ENCODE data around the gene SARNP.

SARNP gene

DNA sequence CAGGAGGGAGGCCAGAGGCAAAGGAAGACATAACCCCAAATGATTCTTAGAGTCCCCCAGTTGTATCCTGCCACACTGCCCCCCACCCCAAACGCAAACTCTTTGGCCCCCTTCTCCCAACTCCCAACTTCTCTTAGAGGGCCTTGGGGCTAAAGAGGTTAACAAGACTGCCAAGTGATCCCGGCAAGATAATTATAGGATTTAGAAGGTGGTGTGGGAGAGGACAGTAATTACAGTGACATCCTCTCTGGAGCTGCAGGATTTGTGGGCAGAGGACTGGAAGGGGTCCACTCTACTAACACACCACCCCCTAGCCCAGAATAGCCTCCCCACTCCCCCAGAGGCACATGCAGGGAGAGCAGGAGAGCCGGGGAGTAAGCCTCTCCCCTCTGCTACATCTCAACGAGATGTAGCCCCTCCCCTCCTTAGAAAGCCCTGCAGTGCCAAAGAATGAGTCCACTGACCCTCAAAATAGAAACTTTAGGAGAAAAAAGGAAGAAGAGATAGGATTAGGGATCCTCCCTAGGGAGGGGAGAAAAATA lies 79.9 kb downstream of the SARNP start:
- H3K9me3 Mint-ChIP-seq: no peaks in the 10 kb centered on the region
- H3K27ac Mint-ChIP-seq: peak overlapping the region; percentile 86
- H3K4me3 Mint-ChIP-seq: peak overlapping the region; percentile 87
- DNase-seq (ENCODE audit: low spot score): no peak
- peaks cover 32% of the 10 kb centered on the region for H3K4me1 Mint-ChIP-seq (ENCODE audit: low read depth)
- peaks cover 5% of the 10 kb centered on the region for H3K27me3 Mint-ChIP-seq (ENCODE audit: low read depth)
- no peaks in the 10 kb centered on the region for H3K36me3 Mint-ChIP-seq (ENCODE audit: low read depth)

DNA sequence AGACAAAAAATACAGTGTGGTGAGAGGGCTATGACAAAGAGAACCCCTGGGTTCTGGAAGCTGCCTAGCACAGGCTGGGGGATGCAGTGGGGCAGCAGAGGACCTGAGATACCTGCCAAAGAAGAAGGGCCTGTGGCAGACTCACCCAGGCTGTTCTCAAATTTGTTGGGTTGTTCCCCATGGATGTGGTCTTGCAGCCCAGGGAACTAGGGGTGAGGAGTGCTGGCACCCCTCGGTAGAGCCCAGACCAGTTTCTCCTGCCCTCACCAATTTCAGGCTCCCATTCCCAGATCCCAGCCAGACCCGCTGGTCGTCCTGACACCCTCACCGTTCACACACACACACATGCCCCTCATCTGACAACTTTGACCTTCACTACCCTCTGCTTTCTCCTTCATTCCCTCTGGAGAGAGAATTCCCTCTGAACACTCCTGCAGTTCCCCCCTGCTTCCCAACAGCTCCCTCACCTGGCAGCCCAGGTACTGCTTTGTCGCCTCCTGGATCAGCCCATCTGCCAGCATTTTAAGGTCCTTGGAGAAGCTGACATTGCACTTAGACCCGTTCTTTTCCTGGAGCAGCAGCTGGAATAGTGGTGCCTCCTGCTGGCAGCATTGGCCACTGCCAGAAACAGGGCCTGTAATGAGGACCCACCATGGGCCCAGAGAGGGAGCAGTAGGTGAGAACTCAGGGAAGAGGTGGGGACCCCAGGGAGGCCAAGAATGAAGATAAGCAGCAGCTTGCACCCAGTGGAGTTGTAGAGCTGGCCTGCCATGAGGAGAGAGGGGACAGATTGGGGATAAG lies 80.5 kb downstream of the SARNP start:
- peak overlapping the region; percentile 87 for H3K4me3 Mint-ChIP-seq
- peak overlapping the region; percentile 86 for H3K27ac Mint-ChIP-seq
- no peaks in the 10 kb centered on the region for H3K36me3 Mint-ChIP-seq (ENCODE audit: low read depth)
- H3K9me3 Mint-ChIP-seq: no peaks in the 10 kb centered on the region
- H3K4me1 Mint-ChIP-seq (ENCODE audit: low read depth): peaks cover 27% of the 10 kb centered on the region
- H3K27me3 Mint-ChIP-seq (ENCODE audit: low read depth): peaks cover 4% of the 10 kb centered on the region
- peak; percentile 44 for DNase-seq (ENCODE audit: low spot score)

DNA sequence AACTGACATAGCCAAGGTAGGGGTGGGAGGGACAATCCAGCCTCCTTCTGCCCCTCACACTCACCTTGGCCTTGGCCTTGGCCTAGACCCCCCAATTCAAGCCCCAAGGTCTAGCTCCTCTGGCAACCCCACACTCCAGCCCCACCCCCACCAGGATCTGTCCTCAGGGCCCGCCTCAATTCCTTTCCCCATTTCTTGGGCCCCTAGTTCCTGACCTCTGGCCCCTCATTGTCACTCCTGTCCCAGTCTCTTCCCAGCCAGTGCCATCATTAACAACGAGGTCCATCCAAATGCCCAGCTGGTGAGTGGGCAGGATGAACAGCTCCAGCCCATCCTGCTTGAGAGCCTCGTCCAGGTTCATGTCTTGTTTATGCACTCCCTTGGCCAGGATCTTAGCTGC lies 81.4 kb downstream of the SARNP start:
- peaks cover 23% of the 10 kb centered on the region for H3K4me1 Mint-ChIP-seq (ENCODE audit: low read depth)
- no peaks in the 10 kb centered on the region for H3K36me3 Mint-ChIP-seq (ENCODE audit: low read depth)
- no peak for DNase-seq (ENCODE audit: low spot score)
- H3K27ac Mint-ChIP-seq: no peak overlapping the region
- no peak overlapping the region for H3K4me3 Mint-ChIP-seq
- no peaks in the 10 kb centered on the region for H3K9me3 Mint-ChIP-seq
- no peaks in the 10 kb centered on the region for H3K27me3 Mint-ChIP-seq (ENCODE audit: low read depth)

GRCh38 chr12:55734595-55734994 lies 82.9 kb downstream of the SARNP start:
- H3K9me3 Mint-ChIP-seq: no peaks in the 10 kb centered on the region
- H3K27ac Mint-ChIP-seq: no peak overlapping the region
- peaks cover 33% of the 10 kb centered on the region for H3K4me1 Mint-ChIP-seq (ENCODE audit: low read depth)
- no peak overlapping the region for H3K4me3 Mint-ChIP-seq
- no peaks in the 10 kb centered on the region for H3K36me3 Mint-ChIP-seq (ENCODE audit: low read depth)
- no peak for DNase-seq (ENCODE audit: low spot score)
- H3K27me3 Mint-ChIP-seq (ENCODE audit: low read depth): no peaks in the 10 kb centered on the region

GRCh38 chr12:55733858-55734257 lies 83.7 kb downstream of the SARNP start:
- H3K4me1 Mint-ChIP-seq (ENCODE audit: low read depth): peaks cover 32% of the 10 kb centered on the region
- H3K36me3 Mint-ChIP-seq (ENCODE audit: low read depth): no peaks in the 10 kb centered on the region
- no peaks in the 10 kb centered on the region for H3K27me3 Mint-ChIP-seq (ENCODE audit: low read depth)
- no peak for DNase-seq (ENCODE audit: low spot score)
- no peak overlapping the region for H3K4me3 Mint-ChIP-seq
- no peaks in the 10 kb centered on the region for H3K9me3 Mint-ChIP-seq
- no peak overlapping the region for H3K27ac Mint-ChIP-seq

DNA sequence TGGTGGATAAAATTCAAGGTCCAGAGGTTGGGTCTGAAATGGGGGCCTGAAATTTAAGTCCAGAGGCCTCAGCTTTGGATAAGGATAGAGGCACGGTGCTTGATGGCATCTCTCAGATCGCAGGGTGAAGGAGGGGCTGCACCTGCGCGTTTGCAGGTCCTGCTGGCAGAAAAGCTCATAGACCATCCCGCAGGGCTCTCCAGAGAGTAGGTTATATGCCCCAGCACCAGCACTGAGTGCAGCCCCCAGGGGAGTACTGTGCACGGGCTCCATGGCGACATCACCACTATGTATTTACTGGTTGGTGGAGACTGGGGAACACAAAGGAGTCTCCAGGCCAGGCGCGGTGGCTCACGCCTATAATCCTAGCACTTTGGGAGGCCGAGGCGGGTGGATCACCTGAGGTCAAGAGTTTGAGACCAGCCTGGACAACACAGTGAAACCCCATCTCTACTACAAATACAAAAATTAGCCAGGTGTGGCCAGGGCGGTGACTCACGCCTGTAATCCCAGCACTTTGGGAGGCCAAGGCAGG lies 84.4 kb downstream of the SARNP start:
- DNase-seq (ENCODE audit: low spot score): no peak
- no peak overlapping the region for H3K27ac Mint-ChIP-seq
- H3K36me3 Mint-ChIP-seq (ENCODE audit: low read depth): no peaks in the 10 kb centered on the region
- H3K27me3 Mint-ChIP-seq (ENCODE audit: low read depth): no peaks in the 10 kb centered on the region
- no peaks in the 10 kb centered on the region for H3K9me3 Mint-ChIP-seq
- H3K4me1 Mint-ChIP-seq (ENCODE audit: low read depth): peaks cover 28% of the 10 kb centered on the region
- no peak overlapping the region for H3K4me3 Mint-ChIP-seq

DNA sequence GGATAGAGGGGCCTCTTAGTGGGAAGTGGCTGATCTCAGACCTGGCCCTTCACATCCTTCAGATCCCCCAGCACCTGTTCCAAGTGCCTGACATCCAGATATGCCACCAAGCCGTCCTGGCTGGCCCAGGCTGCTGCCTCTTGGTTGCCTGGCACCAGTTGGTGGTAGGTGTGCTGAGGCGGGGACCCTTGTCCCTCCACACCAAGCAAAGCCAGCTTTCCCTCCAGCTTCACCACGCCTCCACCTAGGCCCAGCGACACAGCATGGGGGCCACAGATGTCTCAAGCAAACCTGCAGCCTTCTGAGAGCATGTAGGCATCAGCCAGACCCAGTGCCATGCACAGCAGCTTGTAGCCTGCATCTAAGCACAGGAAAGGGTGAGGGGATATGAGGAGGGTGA lies 85.2 kb downstream of the SARNP start:
- H3K27me3 Mint-ChIP-seq (ENCODE audit: low read depth): no peaks in the 10 kb centered on the region
- no peaks in the 10 kb centered on the region for H3K36me3 Mint-ChIP-seq (ENCODE audit: low read depth)
- no peaks in the 10 kb centered on the region for H3K9me3 Mint-ChIP-seq
- H3K27ac Mint-ChIP-seq: no peak overlapping the region
- no peak for DNase-seq (ENCODE audit: low spot score)
- H3K4me3 Mint-ChIP-seq: no peak overlapping the region
- peaks cover 25% of the 10 kb centered on the region for H3K4me1 Mint-ChIP-seq (ENCODE audit: low read depth)

- H3K27me3 Mint-ChIP-seq (ENCODE audit: low read depth): no peaks in the 10 kb centered on the region
These were observed 87.4 kb downstream of the SARNP start for GRCh38 chr12:55729819-55730818.

DNA sequence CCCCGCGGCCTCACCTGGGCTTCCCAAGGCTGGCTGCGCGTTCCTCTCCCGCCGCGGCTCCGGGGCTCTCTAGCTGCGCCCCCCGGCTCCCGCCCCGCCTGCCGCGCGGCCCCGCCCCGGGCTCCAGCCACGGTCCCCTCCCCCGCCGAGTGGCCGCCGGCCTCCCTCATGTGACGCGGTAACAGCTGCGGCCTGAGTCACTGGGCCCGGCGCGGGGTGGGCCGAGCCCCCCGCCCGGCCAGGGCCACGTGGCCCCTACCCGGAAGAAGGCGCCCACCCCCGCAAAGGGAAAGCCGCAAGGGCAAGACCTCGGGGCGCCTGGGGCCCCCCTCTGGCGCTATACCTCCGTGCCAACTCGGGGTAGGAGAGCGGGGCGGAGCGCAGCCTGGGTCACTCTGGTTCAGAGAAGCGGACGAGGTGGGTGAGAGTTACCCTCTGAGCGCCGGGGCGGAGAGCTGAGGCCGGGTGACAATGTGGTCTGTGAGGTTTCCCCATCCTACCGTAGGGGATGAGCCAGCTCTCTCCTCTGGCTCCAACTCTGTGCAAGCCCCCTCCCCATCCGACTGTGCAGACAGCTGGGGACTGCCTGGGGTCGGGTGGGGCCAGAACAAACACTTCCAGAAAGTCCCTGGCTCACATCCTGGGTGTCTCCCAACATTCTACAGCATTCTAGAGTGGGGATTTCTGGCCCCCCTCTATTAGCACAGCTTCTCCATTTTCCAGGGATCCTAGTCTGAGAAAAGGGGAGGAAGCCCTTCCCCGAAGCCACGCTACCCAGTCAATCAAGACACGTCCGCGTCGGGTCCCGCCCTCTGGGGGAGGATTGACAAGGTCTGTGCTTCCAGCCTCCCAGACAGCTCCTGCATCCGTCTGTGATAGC lies 88.3 kb downstream of the SARNP start, which contains the start of gene CD63:
Gene CD63, minus strand, starts transcription at position 71 of the 880 bp plus-strand sequence. CDS start 668 bp downstream, outside the sequence.
- peak within 1 kb of the TSS; percentile 90 for H3K27ac Mint-ChIP-seq
- H3K4me3 Mint-ChIP-seq: peak within 1 kb of the TSS; percentile 88
- H3K27me3 Mint-ChIP-seq (ENCODE audit: low read depth): no peaks in the 10 kb centered on the region
- H3K4me1 Mint-ChIP-seq (ENCODE audit: low read depth): peaks cover 31% of the 10 kb centered on the region
- no peaks in the 10 kb centered on the region for H3K9me3 Mint-ChIP-seq
- DNase-seq (ENCODE audit: low spot score): peak; percentile 84
- H3K36me3 Mint-ChIP-seq (ENCODE audit: low read depth): peaks cover 15% of the 10 kb centered on the region

More at GRCh38 chr12:55729819-55730818, 87.4 kb downstream of the SARNP start:
- Mint-ChIP-seq H3K36me3 (ENCODE audit: low read depth) (peaks cover 10% of the 10 kb centered on the region), H3K9me3 (no peaks in the 10 kb centered on the region), H3K4me3 (peak overlapping the region; percentile 88), H3K27ac (peak overlapping the region; percentile 90), H3K4me1 (ENCODE audit: low read depth) (peaks cover 26% of the 10 kb centered on the region)
- DNase-seq (ENCODE audit: low spot score): peak; percentile 34

GRCh38 chr12:55728186-55728938 lies 89.2 kb downstream of the SARNP start:
- Mint-ChIP-seq H3K9me3 (no peaks in the 10 kb centered on the region), H3K4me3 (peak overlapping the region; percentile 83), H3K27me3 (ENCODE audit: low read depth) (no peaks in the 10 kb centered on the region), H3K27ac (no peak overlapping the region), H3K4me1 (ENCODE audit: low read depth) (peaks cover 31% of the 10 kb centered on the region), H3K36me3 (ENCODE audit: low read depth) (peaks cover 18% of the 10 kb centered on the region)
- DNase-seq (ENCODE audit: low spot score): no peak

GRCh38 chr12:55727643-55728185 lies 89.8 kb downstream of the SARNP start:
- peaks cover 18% of the 10 kb centered on the region for H3K36me3 Mint-ChIP-seq (ENCODE audit: low read depth)
- peak overlapping the region; percentile 83 for H3K27ac Mint-ChIP-seq
- no peak for DNase-seq (ENCODE audit: low spot score)
- no peaks in the 10 kb centered on the region for H3K27me3 Mint-ChIP-seq (ENCODE audit: low read depth)
- H3K4me3 Mint-ChIP-seq: peak overlapping the region; percentile 83
- peaks cover 31% of the 10 kb centered on the region for H3K4me1 Mint-ChIP-seq (ENCODE audit: low read depth)
- no peaks in the 10 kb centered on the region for H3K9me3 Mint-ChIP-seq

GRCh38 chr12:55726971-55727370 lies 90.6 kb downstream of the SARNP start:
- no peaks in the 10 kb centered on the region for H3K9me3 Mint-ChIP-seq
- peaks cover 18% of the 10 kb centered on the region for H3K36me3 Mint-ChIP-seq (ENCODE audit: low read depth)
- H3K27ac Mint-ChIP-seq: peak overlapping the region; percentile 83
- no peaks in the 10 kb centered on the region for H3K27me3 Mint-ChIP-seq (ENCODE audit: low read depth)
- peak overlapping the region; percentile 83 for H3K4me3 Mint-ChIP-seq
- DNase-seq (ENCODE audit: low spot score): no peak
- peaks cover 31% of the 10 kb centered on the region for H3K4me1 Mint-ChIP-seq (ENCODE audit: low read depth)

All from T-helper 2 cell treated with Interferon-gamma antibody and Interleukin-4, amounts not matched to agents 5 μg/mL and 100 μg/mL, for 36 hours (primary cell).